K562 (cell line): ENCODE data around the gene SFT2D2. TPM values are rescaled to one million over a fixed set of nuclear protein-coding genes. Genes with fewer than 3 reads are reported as not detected.

Experiments used
- CAMTA2 ChIP-seq: fragments of 250-450 bp; sonication (Bioruptor Pico); conservative IDR thresholded peaks from 2 replicates; pipeline ENCODE4 v1.5.1; 2022
- CHD2 ChIP-seq: IDR thresholded peaks from 2 replicates; pipeline ENCODE4 v1.6.1; 2011; ENCODE audit warnings: low read depth, low read length
- ETV6 ChIP-seq, 3 experiments: fragments of 150-350 bp in 1 of 3; sonication (generic) in 1 of 3; formaldehyde crosslinking in 1 of 3; IDR thresholded peaks; 2 replicates each; pipeline versions ENCODE4 v1.6.1 to v1.8.0; 2014 to 2022; ENCODE audit warnings: borderline replicate concordance in 2 of 3, low read depth in 2 of 3, antibody characterized with exemption in 1 of 3, low read length in 1 of 3, mild to moderate bottlenecking in 1 of 3, missing genetic modification reagents in 1 of 3
- FOS ChIP-seq: IDR thresholded peaks from 3 replicates; pipeline ENCODE4 v1.6.1; 2011; ENCODE audit not compliant: insufficient read length; ENCODE audit errors: extremely low read depth
- GTF3C2 ChIP-seq: IDR thresholded peaks from 3 replicates; pipeline ENCODE4 v1.6.1; 2011; ENCODE audit warnings: borderline replicate concordance, mild to moderate bottlenecking, moderate library complexity; ENCODE audit not compliant: insufficient read length; ENCODE audit errors: extremely low read depth
- LCOR ChIP-seq: sonication (generic); formaldehyde crosslinking; IDR thresholded peaks from 2 replicates; pipeline ENCODE4 v1.8.0; 2022; ENCODE audit warnings: mild to moderate bottlenecking, missing genetic modification reagents
- PATZ1 ChIP-seq: fragments of 250-450 bp; sonication (Bioruptor Pico); IDR thresholded peaks from 2 replicates; pipeline ENCODE4 v1.5.0; 2020; ENCODE audit warnings: mild to moderate bottlenecking, borderline replicate concordance
- RBBP5 ChIP-seq: fragments of 200-600 bp; sonication (generic); IDR thresholded peaks from 2 replicates; pipeline ENCODE4 v1.6.1; 2012; ENCODE audit warnings: borderline replicate concordance, mild to moderate bottlenecking, low read length, control low read depth, inconsistent platforms; ENCODE audit not compliant: insufficient read depth, poor library complexity, severe bottlenecking
- RBM22 ChIP-seq: fragments of 200-400 bp; formaldehyde crosslinking; IDR thresholded peaks from 2 replicates; pipeline ENCODE4 v1.6.1; 2018; ENCODE audit warnings: low read length, low read depth; ENCODE audit not compliant: poor library complexity, severe bottlenecking
- TFE3 ChIP-seq: fragments of 450-650 bp; formaldehyde crosslinking; IDR thresholded peaks from 2 replicates; pipeline ENCODE4 v1.4.0; 2020; ENCODE audit warnings: mild to moderate bottlenecking, mixed read lengths
- ZBTB43 ChIP-seq: sonication (generic); formaldehyde crosslinking; IDR thresholded peaks from 2 replicates; pipeline ENCODE4 v1.8.0; 2023; ENCODE audit warnings: mild to moderate bottlenecking, missing genetic modification reagents
- ZNF449 ChIP-seq: fragments of 250-450 bp; sonication (Bioruptor Pico); IDR thresholded peaks from 2 replicates; pipeline ENCODE4 v1.8.0; 2022; ENCODE audit warnings: moderate library complexity, mild to moderate bottlenecking, inconsistent platforms
- polyA plus RNA-seq, 8 experiments: library from polyadenylated mRNA; depleted of rRNA in 4 of 8; stranded (reverse) in 5 of 8; unstranded in 3 of 8; fragments of >200 nt; fragmentation: Nextera tagmentation in 2 of 8; fragmentation: Illumina TruSeq in 1 of 8; extraction: Ambion mirVana in 2 of 8; extraction: Trizol in 1 of 8; gene quantifications; 2 replicates each; pipeline versions ENCODE4 v1.2.1 to v1.2.3, GENCODE V29; 2011 to 2014; ENCODE audit warnings: inconsistent platforms in 1 of 8, missing spikeins in 1 of 8
- total RNA-seq, 7 experiments: library from RNA; depleted of rRNA in 6 of 7; stranded (reverse); fragments of >200 nt in 6 of 7; fragmentation: Illumina TruSeq in 2 of 7; extraction: Trizol in 2 of 7; gene quantifications; 2 replicates each; pipeline versions ENCODE4 v1.2.1 to v1.2.3, GENCODE V29; 2011 to 2021; ENCODE audit warnings: low replicate concordance in 1 of 7

Gene SFT2D2
- total and polyA plus RNA-seq, 9 of the 15 experiments (the other 6 are each of a cell fraction or from before 2014, with no cell fraction given) = 3.4 to 50.1 (median 21.6) TPM

GRCh38 chr1:168178638-168179437, 47.0 kb upstream of the SFT2D2 start, which contains the start of gene TIPRL (continued):
- TF ChIP-seq ZBTB43 (CRISPR knock-in tag) (peak; percentile 59; the same call in 1 of the 2 replicates), GTF3C2 (no peak), TFE3 (CRISPR knock-in tag) (no peak), ETV6 (IDR thresholded peaks at IDR 0.05; ENCODE audit: borderline replicate concordance in 1 of 2, low read depth in 2 of 2, low read length in 1 of 2) (peak; percentile 76 to 83), ETV6 (CRISPR knock-in tag; IDR thresholded peaks at IDR 0.05; ENCODE audit: borderline replicate concordance) (no peak), LCOR (peak; percentile 47), RBBP5 (peak; percentile 96), FOS (no peak), RBM22 (peak; percentile 33), PATZ1 (peak; percentile 25; the same call in 1 of the 2 replicates), CAMTA2 (CRISPR knock-in tag) (no peak), CHD2 (peak; percentile 32; the same call in 1 of the 2 replicates), ZNF449 (CRISPR knock-in tag) (peak; percentile 86)
